Activated T-helper 1 cell treated with Interleukin-2 at 50 U/mL for 16 hours (primary cell): ENCODE measurements around the gene STX11.
A peak's percentile ranks its signal among the peaks of the same experiment; 100 is the strongest.

Experiments
- DNase-seq: peaks from one replicate; pipeline ENCODE4 v3.0.0-alpha.2; 2020; ENCODE audit warnings: low read depth

The STX11 gene

DNA sequence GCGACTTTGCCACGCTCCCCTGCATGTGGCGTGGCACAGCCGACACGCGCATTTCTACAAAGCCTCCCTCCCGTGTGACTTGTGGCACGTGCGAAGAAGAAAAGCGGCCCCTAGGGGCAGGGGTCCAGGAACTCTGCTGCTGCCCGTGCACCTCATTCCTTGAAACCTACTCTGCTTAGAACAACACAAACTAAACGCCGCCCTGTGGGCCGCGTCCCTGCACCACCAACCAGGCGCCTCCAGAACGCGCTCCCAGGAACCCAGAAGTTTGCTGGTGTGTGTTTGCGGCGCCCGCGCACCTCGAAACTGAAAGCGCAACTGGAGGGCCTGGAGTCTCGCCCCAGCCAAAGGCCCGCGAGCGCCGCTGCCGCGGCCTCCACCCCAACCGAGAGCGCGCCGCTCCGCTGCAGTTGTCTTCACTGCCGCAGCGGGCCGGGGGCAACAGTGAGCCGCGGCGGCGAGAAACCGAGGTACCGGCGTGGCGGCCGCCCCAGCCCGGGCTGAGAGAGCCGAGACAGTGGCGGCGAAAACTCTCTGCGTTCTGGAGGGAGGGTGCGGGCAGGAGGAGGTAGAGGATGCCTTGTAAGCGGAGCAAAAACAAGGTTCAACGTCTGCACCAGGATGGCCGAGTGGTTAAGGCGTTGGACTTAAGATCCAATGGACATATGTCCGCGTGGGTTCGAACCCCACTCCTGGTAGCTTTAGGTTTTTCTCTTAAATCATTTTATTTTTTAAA lies 65.8 kb downstream of the STX11 start:
- peak; percentile 81 for DNase-seq

DNA sequence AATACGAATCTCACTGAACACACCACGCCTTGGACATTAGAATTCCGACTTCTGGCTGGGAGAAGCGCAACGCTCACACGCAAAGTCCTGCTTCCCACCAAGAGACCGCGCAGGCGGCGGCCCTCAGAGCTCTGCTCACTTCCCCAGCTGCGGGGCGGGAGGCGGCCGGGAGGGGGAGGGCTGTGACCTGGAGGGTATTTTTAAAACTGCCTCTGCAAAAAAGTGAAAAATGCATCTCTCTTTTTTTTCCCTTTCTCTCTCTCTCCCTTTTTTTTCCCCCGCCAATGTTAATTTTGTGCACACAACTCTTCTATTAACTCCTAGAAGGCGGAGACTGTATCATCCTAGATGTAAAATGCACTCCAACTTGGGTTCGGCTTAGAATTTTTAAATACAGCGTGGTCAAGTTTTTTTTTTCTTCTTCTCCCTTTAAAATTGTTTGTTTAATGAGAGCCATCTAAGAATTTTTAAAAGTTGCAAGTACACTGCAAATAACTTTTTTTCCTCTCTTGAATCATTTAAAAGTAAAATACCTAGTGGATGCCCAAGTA lies 66.4 kb downstream of the STX11 start:
- DNase-seq: no peak

DNA sequence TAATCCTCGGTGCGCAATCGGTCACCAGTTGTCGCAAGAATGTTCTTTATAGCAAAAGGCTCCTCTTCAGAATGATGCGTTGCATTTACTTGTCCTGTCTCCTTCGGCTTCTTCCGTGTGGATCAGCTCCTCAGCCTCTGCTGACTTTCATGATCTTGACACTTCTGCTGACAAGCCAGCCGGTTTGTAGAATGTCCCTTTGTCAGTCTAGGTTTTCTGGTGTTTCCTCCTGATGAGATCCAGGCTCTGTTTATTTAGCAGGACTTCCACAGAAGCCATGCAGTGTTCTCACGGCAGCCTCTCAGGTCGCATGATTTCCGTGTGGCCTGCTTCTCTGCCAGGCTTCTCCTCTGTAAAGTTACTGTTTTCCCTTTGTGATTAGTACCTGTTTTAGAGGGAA lies 66.9 kb downstream of the STX11 start:
- DNase-seq: no peak

DNA sequence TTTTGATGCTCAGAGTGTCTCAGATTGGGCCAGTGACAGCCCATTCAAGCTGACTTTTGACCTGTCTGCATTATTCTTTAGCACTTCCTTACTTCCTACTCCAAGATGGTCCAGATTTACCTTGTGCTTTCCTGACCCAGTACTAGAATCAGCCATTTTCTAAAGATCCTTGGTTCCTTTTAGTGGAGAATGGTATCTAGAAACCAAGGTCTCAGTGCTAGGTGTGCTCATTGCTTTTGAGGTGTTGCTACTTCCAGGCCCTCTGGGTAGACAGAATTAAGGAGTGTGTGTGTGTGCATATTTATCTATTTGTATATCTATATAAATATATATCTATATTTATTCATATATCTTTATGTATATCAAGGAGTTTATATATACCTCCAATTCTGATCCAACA lies 67.5 kb downstream of the STX11 start:
- DNase-seq: no peak

DNA sequence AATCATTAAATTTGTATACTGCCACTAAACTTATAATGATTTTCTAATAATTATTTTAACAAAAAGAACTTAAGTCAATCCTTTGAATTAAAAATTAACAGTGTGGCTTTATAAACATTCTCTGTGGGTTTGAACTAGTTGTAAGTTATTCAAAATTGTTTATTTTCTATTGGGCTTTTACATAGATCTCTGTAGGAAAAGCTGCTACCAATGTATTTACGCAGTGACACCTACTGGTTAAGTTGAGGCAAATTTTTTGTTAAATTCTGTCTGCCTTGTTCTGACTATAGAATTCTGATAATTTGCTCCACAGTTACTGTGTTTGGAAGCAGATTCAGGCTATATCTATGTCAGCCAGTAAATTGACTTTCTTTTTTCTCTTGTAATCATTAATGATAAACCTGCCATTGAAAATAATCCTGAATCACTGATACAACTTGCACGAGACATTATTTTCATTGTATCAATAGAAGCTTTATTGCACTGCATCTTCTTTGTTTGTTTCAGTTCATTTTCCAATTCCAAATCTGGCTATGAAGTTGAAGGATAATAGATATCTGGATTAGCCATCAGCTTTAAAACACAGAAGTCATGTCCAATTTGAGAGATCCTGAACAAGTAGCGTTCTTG lies 68.9 kb downstream of the STX11 start:
- DNase-seq: no peak

DNA sequence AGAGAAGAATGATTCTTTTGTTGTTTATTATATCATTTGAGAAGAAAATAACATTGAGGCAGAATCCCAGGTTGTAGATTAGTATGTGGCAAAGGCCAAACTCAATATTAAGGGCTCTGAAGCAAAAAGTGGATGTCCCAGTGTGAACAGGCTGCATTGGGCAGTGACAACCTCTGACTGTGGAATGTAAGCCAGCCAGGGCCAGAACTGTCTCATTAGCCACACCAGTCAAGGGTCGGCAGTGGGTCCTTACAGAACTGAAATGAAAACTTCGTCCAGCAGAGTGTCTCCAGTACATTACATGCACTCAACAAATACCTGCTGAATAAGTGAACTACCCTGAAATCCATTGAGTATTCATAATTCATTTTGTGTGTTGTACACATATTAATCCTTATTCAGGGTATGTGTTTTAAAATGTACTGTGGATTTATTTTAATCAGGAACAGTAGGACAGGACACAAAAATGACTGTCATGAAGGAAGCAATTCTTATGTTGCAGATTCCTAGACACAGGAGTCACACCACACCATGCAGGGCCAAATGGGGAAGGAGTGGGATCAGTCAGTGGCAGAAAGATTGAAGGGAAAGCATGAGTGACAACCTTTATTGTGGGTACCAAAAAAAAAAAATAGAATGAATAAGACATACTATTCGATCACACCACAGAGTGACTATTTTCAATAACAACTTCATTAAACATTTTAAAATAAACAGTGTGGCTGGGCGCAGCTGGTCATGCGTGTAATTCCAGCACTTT lies 69.9 kb downstream of the STX11 start:
- DNase-seq: no peak

DNA sequence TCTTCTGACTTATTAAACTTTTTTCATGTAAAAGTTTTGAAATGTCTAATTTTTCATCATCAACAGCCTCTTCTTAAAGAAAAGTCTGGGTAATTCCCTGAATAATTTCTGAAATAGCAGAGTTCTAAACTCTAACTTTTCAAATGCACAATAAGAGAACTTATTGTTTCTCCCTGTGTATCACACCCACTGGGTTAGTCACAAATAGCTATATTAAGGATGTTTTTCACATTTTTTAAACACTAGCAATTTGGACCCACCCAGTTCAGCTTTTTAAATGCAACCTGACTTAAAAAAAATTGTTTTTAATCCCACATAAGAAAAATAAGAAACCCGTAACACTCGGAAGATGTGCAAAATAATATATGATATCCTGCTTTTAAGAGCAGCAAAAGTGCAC lies 73.4 kb downstream of the STX11 start:
- DNase-seq: no peak

DNA sequence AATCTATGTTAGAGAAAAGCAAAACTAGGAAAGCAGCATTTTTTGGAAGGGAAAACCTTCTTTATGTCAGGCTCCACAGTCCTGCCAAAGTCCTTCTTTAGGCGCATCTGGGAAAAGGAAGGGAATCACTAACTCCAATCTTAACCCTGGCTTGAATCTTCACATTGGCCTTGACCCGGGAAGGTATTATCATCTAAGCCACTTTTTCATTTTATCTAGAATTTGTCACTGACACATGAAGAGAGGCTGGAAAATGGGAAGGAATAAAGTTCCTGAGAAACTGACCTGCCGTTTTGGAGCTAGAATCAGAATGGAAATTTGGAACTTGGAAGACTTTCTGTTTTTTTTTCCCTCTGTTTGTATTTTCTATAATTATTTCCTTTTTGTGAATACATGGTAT lies 81.4 kb downstream of the STX11 start:
- DNase-seq: no peak

DNA sequence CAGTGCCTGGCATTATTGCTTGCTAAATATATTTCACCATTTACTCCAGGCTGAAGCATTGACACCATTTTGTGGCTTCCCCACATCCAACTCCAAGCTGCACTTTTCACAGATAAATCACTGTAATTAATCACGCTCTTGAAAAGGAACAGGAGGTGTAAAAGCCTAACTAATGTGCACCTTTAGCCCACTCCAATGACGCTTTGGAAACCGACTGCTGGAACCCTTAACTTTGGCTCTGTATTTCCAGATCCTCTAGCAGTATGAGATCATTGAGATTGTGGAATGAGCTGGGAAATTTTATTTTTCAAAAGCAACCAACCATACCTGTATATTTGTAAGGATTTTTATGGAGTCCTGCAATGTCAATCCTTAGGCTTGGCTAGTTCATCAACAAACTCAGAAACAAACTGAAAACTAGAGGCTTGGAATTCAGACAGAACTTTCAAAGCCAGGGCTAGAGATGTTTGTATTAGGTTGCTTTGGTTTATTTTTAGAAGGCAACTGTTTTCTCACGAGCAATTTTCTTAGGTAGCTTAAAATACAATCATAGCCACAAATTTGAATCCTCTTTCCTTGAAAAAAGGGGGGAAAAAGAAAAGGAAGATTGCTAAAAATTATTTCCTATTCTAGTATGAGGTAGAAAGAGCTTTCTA lies 82.0 kb downstream of the STX11 start:
- no peak for DNase-seq

DNA sequence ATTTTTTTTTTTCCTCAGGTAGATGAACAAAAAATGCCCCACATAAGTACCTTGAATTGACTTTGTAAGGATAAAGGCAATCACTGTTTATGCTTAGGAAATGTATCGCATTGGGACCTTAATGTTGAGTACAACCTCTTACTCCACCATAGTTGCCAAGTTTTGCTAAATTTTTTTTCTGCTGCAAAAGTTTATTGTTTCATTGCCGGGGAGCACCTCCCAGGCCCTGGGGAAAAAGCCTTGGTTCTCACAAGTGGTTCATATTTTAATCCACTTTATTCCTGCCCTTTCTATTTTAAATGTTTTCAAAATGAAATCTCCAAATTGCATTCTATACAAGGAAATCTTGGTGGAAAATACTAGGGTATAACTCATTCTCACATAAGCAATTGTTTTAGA lies 82.5 kb downstream of the STX11 start:
- no peak for DNase-seq

DNA sequence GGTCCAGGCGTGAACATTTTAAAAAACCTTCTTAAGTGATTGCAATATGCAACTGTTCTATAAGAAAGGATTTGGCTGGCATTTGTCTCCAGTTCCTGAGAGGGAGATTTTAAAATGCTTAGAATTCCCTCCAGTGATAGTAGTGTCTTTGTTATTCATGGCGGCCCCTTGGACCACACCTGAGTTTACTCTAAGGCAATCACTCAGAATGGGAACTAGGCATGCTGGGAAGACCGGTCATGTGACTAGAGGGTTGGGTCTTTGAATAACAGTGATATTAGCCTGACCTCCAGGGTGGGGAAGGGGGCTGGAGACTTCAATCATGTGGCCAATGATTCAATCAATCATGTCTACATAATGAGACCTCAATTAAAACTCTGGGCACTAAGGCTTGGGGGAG lies 84.1 kb downstream of the STX11 start:
- no peak for DNase-seq

DNA sequence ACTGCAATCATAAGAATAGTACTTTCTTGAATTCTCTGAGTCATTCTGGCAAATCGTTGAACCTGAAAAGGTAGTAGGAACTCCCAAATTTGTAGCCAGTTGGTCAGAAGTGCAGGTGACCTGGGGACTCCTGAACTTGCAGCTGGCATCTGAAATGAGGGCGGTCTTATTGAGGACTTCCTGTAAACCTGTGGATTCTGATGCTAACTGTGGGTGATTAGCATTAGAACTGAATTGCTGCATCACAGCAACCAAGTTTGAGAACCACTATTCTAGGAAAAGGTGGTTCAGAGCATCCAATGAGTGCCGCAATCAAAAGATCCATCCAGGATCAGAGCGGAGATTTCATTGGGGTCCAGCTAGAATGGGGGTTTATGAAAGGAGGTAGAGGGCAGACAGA lies 84.6 kb downstream of the STX11 start:
- DNase-seq: no peak
